ENCODE results near the gene FAHD2A.
"Not testable (repeated sequence)": the region's sequence is repeated elsewhere in the genome, so short reads cannot be mapped to it uniquely, and the experiment has no call there.

The FAHD2A gene

DNA sequence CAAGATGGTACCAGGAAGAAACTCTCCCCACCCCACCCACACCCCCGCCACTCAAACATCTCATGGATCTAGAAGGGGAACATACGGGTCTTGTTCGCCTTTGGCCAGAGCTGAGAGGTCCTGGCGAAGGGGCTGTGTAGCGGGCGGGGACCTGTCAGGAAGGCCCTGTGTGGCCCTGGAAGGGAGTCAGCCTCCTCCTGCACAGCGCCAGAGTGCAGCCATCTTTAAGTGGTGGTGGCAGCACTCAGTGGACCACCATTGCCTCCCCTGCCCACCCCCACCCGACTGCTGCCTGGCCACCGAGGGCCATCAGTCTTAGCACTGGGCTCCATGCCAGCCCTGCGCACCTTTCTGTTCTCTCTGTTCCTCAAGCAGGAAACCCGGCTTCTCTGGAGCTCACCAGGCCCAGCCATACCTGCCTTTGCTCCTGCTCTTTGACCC lies 11.6 kb upstream of the FAHD2A start:
- Mint-ChIP-seq H3K4me1 (peaks cover 0 to 5% of the 10 kb centered on the region in 2 donors), H3K4me3 (no peak overlapping the region), H3K36me3 (no peaks in the 10 kb centered on the region), H3K27me3 (peaks cover 13 to 16% of the 10 kb centered on the region in 2 donors), H3K9me3 (no peaks in the 10 kb centered on the region), H3K27ac (no peak overlapping the region)
- DNase-seq (no peak), ATAC-seq (replicated peaks) (no peak)

DNA sequence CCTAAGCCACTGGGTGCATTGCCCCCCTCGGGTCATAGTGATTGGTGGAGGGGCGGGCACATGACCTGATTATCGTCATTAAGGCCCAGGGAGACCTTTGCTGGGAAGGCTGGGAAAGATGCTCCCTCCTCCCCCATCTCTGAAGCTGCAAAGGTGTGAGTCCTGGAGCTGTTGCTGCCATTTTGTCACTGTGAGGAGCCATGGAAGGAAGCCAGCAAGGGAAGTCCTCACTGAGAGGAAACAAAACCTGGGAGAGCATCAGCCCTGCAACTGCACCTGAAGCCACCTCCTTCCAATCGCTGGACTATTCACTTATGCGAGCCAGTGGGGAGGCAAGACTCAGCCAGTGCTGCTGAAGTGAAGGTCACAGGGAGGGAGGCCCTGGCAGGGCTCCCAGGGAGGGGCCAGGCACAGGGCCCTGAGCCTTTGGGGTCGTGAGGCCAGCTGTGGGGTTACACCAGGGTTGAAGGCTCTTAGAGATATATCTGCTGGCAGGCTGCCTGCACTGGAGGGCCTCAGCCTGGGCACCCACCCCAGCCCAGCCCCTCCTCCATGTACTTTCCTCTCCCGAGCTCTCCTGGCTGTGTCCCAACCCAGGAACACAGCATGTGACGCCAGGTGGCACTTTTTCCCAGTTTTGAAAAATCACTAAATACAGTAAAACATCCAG lies 10.7 kb upstream of the FAHD2A start:
- no peak overlapping the region for H3K27ac Mint-ChIP-seq
- DNase-seq, result no peak
- H3K36me3 Mint-ChIP-seq, result no peaks in the 10 kb centered on the region
- peaks cover 0 to 5% of the 10 kb centered on the region in 2 donors for H3K4me1 Mint-ChIP-seq
- H3K4me3 Mint-ChIP-seq, result no peak overlapping the region
- ATAC-seq (replicated peaks), result no peak
- peaks cover 11 to 13% of the 10 kb centered on the region in 2 donors for H3K27me3 Mint-ChIP-seq
- H3K9me3 Mint-ChIP-seq, result no peaks in the 10 kb centered on the region

DNA sequence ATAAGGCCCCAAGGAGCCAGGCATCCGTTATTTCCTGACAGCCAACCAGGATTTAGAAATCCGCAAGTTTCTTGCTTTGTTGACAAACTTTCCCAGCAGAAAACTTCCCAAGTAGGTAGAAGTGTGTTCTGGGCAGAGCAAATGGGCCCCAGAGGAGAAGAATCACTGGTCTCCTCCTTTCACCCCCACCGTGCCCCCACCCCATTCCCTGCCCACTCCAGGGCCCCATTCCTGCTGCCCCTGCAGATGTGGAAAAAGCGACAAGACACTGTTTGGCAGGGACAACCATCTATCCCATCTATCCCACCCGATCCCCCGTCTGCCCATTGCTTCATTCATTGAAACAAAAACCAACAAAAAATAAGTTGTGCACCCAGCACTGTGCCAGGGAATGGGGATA lies 10.2 kb upstream of the FAHD2A start:
- Mint-ChIP-seq H3K27ac (no peak overlapping the region), H3K27me3 (peaks cover 11 to 12% of the 10 kb centered on the region in 2 donors), H3K4me3 (no peak overlapping the region), H3K9me3 (no peaks in the 10 kb centered on the region), H3K36me3 (no peaks in the 10 kb centered on the region), H3K4me1 (peaks cover 0 to 5% of the 10 kb centered on the region in 2 donors)
- DNase-seq, result no peak
- no peak for ATAC-seq (replicated peaks)

DNA sequence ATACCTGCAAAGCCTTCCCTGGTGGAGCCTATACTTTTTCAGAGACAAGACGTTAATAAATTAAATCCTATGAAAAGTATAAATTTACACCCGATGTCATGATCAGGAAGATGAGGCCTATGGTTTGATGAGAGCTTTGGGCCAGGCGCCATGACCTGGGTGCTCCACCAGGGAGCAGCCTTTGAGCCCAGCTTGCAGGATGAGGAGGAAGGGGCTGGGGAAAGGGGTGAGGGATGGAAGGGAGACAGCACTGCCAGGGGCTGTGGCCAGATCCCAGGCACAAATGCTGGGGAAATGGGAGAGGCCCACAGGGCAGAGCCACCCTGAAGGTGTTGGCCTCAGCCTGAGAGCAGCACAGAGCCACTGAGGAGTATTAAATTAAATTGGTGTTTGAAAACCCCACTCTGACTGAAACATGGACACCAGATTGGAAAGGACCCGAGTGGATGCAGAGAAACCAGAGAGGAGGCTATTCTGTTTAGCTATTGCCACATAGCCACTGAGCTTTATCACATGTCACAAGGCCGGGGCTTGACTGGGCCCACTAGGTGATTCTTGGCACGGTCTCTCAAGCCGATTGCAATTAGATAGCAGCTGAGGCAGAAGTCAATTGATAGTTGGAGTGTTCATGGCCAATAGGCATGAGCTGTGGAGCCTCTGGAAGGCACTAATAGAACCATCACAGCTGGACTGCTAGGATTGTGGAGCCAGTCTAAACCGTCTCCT lies 9.6 kb upstream of the FAHD2A start:
- H3K27ac Mint-ChIP-seq, result no peak overlapping the region
- no peaks in the 10 kb centered on the region for H3K36me3 Mint-ChIP-seq
- ATAC-seq (replicated peaks), result no peak
- H3K4me1 Mint-ChIP-seq, result peaks cover 0 to 5% of the 10 kb centered on the region in 2 donors
- peaks cover 6 to 8% of the 10 kb centered on the region in 2 donors for H3K27me3 Mint-ChIP-seq
- H3K4me3 Mint-ChIP-seq, result no peak overlapping the region
- no peaks in the 10 kb centered on the region for H3K9me3 Mint-ChIP-seq
- DNase-seq, result no peak

DNA sequence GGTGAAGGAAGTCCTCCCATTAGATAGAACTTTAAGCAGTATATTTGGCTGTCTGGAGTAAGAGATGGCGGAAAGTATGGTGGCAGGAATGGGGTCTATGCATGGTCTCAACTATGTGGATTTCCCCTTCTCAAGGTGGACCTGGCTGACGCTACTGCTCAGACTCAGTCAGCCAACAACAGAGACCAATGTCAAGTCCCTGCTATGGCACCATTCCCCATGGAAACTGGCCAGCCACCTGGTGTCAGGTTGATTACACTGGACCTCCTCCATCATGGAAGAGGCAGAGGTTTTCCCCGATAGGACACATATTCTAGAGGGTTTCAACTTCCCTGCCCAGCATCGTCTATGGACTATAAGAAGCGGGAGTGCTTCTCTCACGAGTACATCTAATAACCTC lies 8.6 kb upstream of the FAHD2A start:
- no peak overlapping the region for H3K4me3 Mint-ChIP-seq
- H3K27ac Mint-ChIP-seq, result no peak overlapping the region
- peaks cover 0 to under 1% of the 10 kb centered on the region in 2 donors for H3K36me3 Mint-ChIP-seq
- H3K9me3 Mint-ChIP-seq, result no peaks in the 10 kb centered on the region
- no peak for ATAC-seq (replicated peaks)
- no peak for DNase-seq
- no peaks in the 10 kb centered on the region for H3K27me3 Mint-ChIP-seq
- peaks cover 0 to 5% of the 10 kb centered on the region in 2 donors for H3K4me1 Mint-ChIP-seq

DNA sequence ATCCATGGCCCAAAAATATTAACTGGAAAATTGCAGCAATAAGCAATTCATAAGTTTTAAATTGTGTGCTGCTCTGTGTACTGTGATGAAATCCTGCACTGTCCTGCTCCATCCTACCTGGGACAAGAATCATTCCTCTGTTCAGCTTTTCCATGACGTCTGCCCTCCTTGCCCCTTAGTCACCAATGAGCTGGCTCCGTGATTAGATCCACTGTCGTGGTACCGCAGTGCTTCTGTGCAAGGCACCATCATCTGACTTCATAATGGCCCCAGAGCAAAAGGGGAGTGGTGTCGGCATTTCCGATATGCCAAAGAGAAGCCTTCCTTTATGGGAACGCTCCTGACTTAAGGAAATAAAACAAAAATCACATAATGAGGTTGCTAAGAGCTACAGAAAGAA lies 3.4 kb upstream of the FAHD2A start:
- ATAC-seq (replicated peaks) (no peak), DNase-seq (no peak)
- Mint-ChIP-seq H3K27me3 (no peaks in the 10 kb centered on the region), H3K9me3 (no peaks in the 10 kb centered on the region), H3K27ac (no peak overlapping the region), H3K4me3 (no peak overlapping the region), H3K36me3 (peaks cover 1 to 4% of the 10 kb centered on the region in 2 donors), H3K4me1 (peaks cover 14 to 28% of the 10 kb centered on the region in 2 donors)

DNA sequence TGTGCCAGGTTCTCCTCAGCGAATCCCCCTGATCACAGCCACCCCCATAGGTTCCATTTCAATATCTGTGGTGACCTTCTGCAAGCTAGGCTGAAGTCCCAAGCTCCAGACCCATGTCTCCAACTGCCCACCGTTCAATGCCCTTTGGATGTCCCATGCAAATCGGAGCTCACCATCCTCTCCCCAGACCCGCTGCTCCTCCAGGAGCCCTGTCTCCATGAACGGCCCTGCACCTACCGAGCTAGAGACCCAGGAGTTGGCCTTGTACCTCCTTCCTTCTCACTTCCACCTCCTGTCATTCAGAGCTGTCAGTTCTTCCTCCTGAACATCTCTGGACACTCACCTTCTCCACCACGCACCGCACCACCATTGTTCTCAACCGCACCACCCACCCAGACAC lies 1.0 kb upstream of the FAHD2A start:
- Mint-ChIP-seq H3K4me3 (peak overlapping the region; percentile 96 to 97), H3K36me3 (peaks cover 1 to 4% of the 10 kb centered on the region in 2 donors), H3K9me3 (no peaks in the 10 kb centered on the region), H3K27me3 (no peaks in the 10 kb centered on the region), H3K27ac (peak overlapping the region; percentile 98), H3K4me1 (peaks cover 14 to 28% of the 10 kb centered on the region in 2 donors)
- DNase-seq, result no peak
- ATAC-seq (replicated peaks), result no peak

DNA sequence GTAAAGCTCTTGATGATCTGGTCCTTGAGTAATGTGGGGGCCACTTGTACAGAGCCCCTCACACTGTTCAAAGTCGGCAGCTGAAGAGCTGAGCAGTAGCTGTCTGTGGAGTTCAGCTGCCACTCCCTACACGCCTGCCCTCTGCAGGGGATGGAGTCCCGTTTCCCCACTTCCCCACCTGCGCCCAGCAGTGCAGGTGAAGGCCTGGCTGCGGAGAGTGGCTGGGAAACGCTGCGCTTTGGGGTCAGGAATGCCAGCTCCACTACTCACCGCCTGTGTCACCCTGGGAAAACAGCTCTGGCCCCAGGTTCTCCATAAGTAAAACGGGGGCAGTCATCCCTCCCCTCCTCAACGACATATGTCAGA lies 521 bp upstream of the FAHD2A start:
- H3K36me3 Mint-ChIP-seq, H3K27me3 Mint-ChIP-seq, H3K9me3 Mint-ChIP-seq, DNase-seq: not testable (repeated sequence)
- peak; percentile 25 to 26 for ATAC-seq (replicated peaks)
- peaks cover 14 to 28% of the 10 kb centered on the region in 2 donors for H3K4me1 Mint-ChIP-seq
- peak overlapping the region; percentile 98 for H3K27ac Mint-ChIP-seq
- peak overlapping the region; percentile 96 to 97 for H3K4me3 Mint-ChIP-seq

DNA sequence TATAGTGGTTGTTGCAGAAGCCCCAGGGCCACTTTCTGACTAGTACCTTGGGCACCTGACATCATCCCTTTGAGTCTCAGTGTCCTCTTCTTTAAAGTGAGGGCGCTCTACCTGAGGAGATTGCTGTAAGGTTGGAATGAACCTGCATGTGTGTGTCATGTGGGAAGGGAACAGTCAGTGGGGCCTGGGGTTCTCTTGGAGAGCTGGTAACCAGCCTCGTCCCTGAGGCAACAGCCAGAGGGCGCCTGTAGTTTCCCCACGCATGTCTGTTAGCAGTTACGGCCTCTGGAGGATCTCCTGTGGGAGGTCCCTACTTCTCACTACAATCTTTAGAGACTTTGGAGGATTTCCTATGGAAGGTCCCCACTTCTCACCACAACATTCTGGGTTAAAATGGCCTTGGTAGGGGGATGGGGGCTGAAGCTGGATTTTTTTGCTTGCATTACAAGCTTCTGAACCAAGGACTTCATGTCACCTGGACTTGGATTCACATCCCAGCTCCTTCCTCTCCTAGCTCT lies 755 bp downstream of the FAHD2A start:
- ATAC-seq (replicated peaks), result peak; percentile 42 to 52
- peaks cover 5 to 15% of the 10 kb centered on the region in 2 donors for H3K36me3 Mint-ChIP-seq
- DNase-seq, result peak; percentile 29
- not testable (repeated sequence) for H3K27me3 Mint-ChIP-seq, H3K9me3 Mint-ChIP-seq
- peak overlapping the region; percentile 98 for H3K27ac Mint-ChIP-seq
- peaks cover 14 to 28% of the 10 kb centered on the region in 2 donors for H3K4me1 Mint-ChIP-seq
- H3K4me3 Mint-ChIP-seq, result peak overlapping the region; percentile 96 to 97

DNA sequence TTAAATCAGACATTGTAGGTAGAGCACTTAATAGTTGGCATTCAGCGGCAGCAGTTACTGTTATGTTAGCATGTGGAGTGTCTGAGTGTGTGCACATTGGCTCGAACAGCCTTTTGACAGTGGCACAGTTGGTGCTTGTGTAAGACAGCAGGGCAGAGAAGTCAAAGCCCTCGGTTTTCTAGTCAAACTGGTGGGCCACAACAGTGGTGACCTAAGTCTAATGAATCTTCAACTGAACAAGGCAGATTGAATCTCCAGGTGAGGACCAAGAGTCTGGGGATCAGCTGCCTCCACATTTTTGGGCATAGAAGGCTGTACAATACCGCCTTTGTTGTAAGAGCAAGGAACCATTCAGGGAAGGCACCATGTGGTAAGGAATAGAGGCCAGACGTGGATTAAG lies 1.3 kb downstream of the FAHD2A start:
- not testable (repeated sequence) for H3K27me3 Mint-ChIP-seq; DNase-seq; H3K27ac Mint-ChIP-seq; H3K9me3 Mint-ChIP-seq; ATAC-seq (replicated peaks)
- peaks cover 6 to 19% of the 10 kb centered on the region in 2 donors for H3K36me3 Mint-ChIP-seq
- H3K4me1 Mint-ChIP-seq, result peaks cover 14 to 28% of the 10 kb centered on the region in 2 donors
- H3K4me3 Mint-ChIP-seq, result peak overlapping the region; percentile 96 to 97

DNA sequence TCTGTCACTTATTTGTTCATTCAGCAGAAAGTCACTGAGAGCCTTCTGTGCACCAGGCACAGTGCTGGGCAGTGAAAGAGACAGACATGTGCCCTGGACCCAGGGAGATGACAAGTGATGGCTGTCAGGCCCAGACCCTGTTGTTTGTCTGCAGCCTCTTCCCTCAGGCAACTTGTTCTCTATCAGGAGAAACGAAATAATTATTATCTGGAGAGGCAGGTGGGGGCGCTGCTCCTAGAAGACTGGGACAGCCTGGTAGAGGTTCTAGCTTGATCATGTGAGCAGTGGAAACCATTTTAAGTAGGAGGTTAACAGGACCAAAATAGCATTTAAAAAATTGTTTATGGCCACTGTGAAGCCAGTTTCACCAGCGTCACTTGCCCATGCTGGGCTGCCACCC lies 2.2 kb downstream of the FAHD2A start:
- not testable (repeated sequence) for H3K27ac Mint-ChIP-seq; ATAC-seq (replicated peaks); H3K9me3 Mint-ChIP-seq; DNase-seq; H3K27me3 Mint-ChIP-seq; H3K4me3 Mint-ChIP-seq
- H3K4me1 Mint-ChIP-seq, result peaks cover 14 to 28% of the 10 kb centered on the region in 2 donors
- peaks cover 4 to 24% of the 10 kb centered on the region in 2 donors for H3K36me3 Mint-ChIP-seq

DNA sequence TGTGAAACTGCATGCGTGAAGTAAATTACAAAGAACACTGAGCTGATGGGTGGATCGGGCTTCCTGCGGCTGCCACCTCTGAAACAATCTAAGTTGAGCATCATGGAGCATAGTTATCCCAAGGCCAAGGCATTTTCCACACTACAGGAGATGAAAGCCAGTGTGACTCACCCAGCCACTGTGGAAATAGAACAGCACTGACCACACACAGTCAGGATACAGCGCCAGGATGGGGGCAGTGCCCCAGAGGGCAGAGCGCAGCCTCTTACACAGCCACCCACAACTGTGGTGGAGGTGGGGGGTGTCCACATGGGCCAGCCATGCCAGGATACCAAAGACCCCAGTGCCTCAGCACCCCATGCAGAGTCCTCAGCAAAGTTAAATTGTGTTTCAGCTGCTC lies 8.7 kb downstream of the FAHD2A start:
- not testable (repeated sequence) for H3K27ac Mint-ChIP-seq; H3K27me3 Mint-ChIP-seq; DNase-seq; ATAC-seq (replicated peaks); H3K4me3 Mint-ChIP-seq; H3K9me3 Mint-ChIP-seq
- peaks cover 20 to 56% of the 10 kb centered on the region in 2 donors for H3K36me3 Mint-ChIP-seq
- peaks cover 4 to 12% of the 10 kb centered on the region in 2 donors for H3K4me1 Mint-ChIP-seq

DNA sequence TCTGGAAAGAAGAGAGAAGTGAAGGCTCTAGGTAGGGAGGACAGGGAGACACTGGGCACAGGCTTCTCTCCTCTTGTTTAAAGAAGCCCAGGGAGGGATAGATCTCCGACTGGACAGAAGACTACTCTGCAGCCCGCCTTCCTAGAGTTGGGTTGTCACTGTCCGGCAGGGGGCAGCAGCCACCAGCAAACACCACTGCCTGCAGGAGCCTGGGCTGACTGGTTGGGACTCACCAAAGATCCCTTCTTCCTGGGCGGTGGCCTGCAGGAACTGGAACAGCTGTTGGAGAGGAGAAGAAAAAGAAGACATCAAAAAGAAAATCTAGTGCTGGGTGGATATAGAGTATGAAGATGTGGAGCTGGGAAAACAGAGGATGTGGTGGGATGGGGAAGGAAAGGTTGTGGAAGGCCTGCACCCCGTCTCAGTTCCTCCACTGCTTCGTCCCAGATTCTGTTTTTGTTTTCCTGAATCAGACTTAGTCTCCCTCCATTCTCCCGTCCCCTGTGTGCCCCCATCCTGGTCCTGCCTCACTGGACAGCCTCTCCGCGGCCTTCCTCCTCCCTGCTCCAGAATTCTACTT lies 11.6 kb downstream of the FAHD2A start:
- peaks cover 4 to 12% of the 10 kb centered on the region in 2 donors for H3K4me1 Mint-ChIP-seq
- peaks cover 16 to 38% of the 10 kb centered on the region in 2 donors for H3K36me3 Mint-ChIP-seq
- not testable (repeated sequence) for H3K4me3 Mint-ChIP-seq, H3K27me3 Mint-ChIP-seq, H3K9me3 Mint-ChIP-seq, H3K27ac Mint-ChIP-seq
- peak; percentile 89 to 97 for ATAC-seq (replicated peaks)
- peak; percentile 27 for DNase-seq

DNA sequence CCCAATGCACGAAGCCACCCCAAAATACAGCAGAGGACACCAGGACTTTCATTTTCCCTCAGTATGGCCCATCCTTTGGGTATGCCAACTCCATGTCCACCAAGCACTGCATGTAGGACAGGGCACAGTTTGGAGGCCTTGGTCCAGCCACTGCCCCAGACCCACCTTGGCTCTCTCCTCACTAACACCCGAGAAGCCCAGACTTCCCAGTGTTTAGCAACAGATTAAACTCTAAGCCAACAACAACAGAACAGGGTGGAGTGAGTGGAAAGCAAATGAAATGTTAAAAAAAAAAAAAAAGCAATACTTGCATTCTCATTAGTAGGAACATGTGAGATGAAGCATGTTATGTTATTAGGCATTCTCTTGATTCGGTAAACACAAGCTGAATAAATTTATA lies 12.6 kb downstream of the FAHD2A start:
- H3K4me3 Mint-ChIP-seq; H3K9me3 Mint-ChIP-seq; ATAC-seq (replicated peaks); H3K27me3 Mint-ChIP-seq; H3K27ac Mint-ChIP-seq; DNase-seq: not testable (repeated sequence)
- peaks cover 16 to 32% of the 10 kb centered on the region in 2 donors for H3K36me3 Mint-ChIP-seq
- peaks cover 4 to 12% of the 10 kb centered on the region in 2 donors for H3K4me1 Mint-ChIP-seq
